Measurements from ENCODE around the gene CLPSL1.

CLPSL1 gene

DNA sequence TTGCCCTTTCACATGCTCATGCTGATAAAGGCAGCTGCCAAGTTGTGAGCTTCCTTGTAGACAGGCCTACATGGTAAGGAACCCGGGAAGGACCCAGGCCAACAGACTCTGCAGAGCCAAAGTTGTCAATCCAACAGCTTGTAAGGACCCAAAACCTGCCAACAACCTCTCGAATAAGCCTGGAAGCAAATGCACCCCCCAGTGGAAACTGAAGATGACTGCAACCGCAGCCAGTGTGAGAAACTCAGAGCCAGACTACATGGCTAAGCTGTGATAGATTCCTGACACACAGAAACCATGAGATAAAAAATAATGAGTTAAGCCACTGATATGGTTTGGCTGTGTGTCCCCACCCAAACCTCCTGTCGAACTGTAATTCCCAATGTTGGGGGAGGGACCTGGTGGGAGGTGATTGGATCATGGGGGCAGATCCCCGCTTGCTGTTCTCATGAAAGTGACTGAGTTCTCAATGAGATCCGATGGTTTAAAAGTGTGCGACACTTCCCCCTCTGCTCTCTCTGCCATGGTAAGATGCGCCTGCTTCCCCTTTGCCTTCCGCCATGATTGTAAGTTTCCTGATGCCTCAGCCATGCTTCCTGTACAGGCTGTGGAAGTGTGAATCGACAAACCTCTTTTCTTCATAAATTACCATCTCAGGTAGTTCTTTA, 23.2 kb upstream of the CLPSL1 start:
- H3K4me3 ChIP-seq (ENCODE audit: control insufficient read depth, low read depth, low read length) = no peak overlapping the region
- TF ChIP-seq, protein P1, sequence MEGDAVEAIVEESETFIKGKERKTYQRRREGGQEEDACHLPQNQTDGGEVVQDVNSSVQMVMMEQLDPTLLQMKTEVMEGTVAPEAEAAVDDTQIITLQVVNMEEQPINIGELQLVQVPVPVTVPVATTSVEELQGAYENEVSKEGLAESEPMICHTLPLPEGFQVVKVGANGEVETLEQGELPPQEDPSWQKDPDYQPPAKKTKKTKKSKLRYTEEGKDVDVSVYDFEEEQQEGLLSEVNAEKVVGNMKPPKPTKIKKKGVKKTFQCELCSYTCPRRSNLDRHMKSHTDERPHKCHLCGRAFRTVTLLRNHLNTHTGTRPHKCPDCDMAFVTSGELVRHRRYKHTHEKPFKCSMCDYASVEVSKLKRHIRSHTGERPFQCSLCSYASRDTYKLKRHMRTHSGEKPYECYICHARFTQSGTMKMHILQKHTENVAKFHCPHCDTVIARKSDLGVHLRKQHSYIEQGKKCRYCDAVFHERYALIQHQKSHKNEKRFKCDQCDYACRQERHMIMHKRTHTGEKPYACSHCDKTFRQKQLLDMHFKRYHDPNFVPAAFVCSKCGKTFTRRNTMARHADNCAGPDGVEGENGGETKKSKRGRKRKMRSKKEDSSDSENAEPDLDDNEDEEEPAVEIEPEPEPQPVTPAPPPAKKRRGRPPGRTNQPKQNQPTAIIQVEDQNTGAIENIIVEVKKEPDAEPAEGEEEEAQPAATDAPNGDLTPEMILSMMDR (conservative IDR thresholded peaks at IDR 0.05; ENCODE audit: control insufficient read depth, insufficient read depth, low read depth, low read length) = peak; percentile 67
- peak; percentile 64 for DNase-seq (ENCODE audit: low read depth)

DNA sequence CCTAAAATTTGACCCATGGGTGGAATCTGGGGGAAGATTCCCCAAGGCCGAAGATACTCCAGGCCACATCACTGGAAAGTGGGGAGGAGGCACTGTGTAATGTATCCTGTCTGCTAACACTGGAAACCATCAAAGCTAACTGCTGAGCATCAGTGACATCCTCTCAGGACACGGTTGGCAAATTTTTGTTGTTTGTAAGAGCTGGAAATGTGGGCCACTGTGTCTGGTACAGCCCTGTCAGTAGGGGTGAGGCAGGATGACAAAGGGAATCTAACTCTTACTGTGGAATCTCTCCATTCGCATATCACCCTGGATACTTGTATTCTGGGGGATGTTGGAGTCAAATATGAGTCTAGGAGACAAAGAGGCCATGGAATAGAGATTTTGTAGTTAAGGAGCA, 21.4 kb upstream of the CLPSL1 start:
- no peak for DNase-seq (ENCODE audit: low read depth)
- TF ChIP-seq, protein P1 (conservative IDR thresholded peaks at IDR 0.05; ENCODE audit: control insufficient read depth, insufficient read depth, low read depth, low read length) = no peak
- H3K4me3 ChIP-seq (ENCODE audit: control insufficient read depth, low read depth, low read length) = no peak overlapping the region

DNA sequence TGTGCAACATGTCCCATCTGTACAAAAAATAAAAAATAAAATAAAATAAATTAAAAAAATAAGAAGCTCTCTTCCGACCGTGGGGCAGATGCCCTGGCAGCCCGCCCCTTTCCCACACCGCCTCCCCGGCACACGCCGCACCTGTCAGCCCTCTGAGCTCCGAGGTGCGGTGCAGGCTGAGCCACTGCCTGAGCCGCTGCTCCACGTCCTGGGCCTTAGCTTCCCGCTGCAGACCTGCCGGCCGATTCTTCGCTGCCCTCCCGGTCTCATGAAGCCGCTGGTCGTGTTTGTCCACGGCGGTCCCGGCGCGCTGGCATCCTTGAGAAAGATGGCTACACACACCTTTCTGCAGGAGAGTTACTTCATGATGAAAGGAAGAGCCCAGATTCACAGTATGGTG, 15.1 kb upstream of the CLPSL1 start:
- TF ChIP-seq, protein P1 (conservative IDR thresholded peaks at IDR 0.05; ENCODE audit: control insufficient read depth, insufficient read depth, low read depth, low read length) = no peak
- DNase-seq (ENCODE audit: low read depth) = no peak

DNA sequence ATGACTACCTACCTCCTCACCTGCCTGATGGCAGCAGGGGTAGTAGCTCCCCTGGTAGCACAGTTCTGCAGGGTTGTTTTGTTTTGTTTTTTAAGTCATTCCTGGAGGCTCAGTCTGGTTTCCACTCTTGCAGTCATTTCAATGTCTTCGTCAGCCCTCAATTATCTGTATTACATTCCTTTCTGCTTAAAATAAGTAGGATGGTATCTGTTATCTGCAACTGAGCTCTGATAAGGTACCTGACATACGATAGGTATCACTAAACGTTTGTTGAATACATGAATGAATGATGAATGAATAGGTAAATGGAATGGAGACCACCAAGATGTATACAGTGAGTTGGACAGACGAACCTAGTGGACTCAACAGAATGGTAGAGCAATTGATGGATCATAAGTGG, 11.6 kb upstream of the CLPSL1 start:
- DNase-seq (ENCODE audit: low read depth) = no peak
- TF ChIP-seq, protein P1 (conservative IDR thresholded peaks at IDR 0.05; ENCODE audit: control insufficient read depth, insufficient read depth, low read depth, low read length) = no peak
- H3K4me3 ChIP-seq (ENCODE audit: control insufficient read depth, low read depth, low read length) = no peak overlapping the region

More for the DNA sequence above, 15.1 kb upstream of the CLPSL1 start:
- no peak overlapping the region for H3K4me3 ChIP-seq (ENCODE audit: control insufficient read depth, low read depth, low read length)

DNA sequence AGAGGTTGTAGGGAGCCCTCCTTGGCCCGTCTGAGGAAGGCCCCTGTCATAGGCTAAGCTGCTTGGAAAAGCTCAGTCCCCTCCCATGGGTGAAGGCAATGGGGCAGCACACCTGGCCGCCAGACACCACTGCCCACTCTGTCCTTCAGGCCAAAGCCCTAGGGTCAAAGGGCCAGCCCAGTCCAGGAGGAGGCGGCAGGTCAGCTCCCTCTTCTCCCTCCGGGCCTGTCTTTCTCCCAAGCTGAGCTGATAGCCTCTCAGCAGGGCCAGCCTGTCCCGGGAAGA, 9.5 kb upstream of the CLPSL1 start:
- no peak for DNase-seq (ENCODE audit: low read depth)
- H3K4me3 ChIP-seq (ENCODE audit: control insufficient read depth, low read depth, low read length) = no peak overlapping the region
- TF ChIP-seq, protein P1 (conservative IDR thresholded peaks at IDR 0.05; ENCODE audit: control insufficient read depth, insufficient read depth, low read depth, low read length) = no peak

DNA sequence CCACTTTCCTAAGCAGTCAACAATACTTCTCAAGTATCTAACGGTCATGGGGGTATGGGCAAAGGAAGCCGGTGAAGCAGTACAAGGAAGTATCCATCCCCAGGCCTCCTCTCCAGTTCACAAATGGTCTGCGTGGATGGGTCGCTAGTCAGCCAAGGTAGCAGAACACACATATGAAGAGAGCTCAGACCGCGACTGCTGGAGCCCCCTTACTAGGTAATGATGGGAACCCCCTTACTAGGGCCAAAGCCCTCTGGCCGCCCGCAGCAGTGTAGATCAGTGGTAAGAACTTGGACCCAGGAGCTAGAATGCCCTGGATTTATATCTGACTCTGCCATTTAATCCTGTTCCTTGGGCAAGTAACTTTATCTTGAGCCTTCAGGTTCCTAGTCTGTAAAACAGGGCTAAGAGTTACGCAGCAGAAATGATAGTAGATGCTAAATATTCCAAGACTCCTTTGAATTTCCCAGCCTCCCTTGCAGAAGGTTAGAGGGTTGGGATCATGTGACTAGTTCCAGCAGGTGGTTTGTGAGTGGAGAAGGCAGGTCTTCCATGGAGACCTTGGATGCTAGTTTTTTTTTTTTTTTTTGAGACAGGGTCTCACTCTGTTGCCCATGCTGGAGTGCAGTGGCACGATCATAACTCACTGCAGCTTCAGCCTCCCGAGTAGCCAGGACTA, 6.6 kb upstream of the CLPSL1 start:
- DNase-seq (ENCODE audit: low read depth) = no peak
- TF ChIP-seq, protein P1 (conservative IDR thresholded peaks at IDR 0.05; ENCODE audit: control insufficient read depth, insufficient read depth, low read depth, low read length) = no peak

More for the DNA sequence above, 6.6 kb upstream of the CLPSL1 start:
- no peak overlapping the region for H3K4me3 ChIP-seq (ENCODE audit: control insufficient read depth, low read depth, low read length)
